NCI-H2227 (cell line): ENCODE results near the gene GSTO2.

Experiments used
- DNase-seq: peaks from one replicate; lab custom pipeline; 2025; ENCODE audit not compliant: unreplicated experiment; lab: John Stamatoyannopoulos, UW

Gene GSTO2

GRCh38 chr10:104307576-104308438 is 38.8 kb downstream of the GSTO2 start:
- DNase-seq = no peak

DNA sequence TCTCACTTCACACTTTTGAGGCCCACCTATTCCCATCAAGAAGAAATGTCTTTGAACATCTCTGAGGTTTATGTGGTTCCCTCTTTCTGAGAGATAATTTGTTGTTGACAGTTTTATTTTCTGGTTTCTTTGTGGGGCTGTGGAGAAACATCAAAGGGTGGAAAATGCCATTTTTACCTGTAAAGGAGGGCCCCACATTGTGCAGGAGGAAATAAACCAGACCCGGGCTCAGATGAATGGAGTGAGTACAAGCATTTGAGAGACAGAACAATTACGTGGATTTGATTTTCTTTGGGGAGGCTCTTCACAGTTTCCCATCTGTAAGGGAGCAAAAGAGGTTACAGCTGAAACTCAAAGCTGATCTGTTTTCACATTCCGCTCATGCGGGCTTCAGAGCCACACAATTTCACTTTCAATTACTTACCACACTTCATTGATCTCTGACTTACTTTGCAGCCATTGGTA is 39.5 kb downstream of the GSTO2 start:
- no peak for DNase-seq

- DNase-seq = no peak
Observed at GRCh38 chr10:104309980-104310978, 41.3 kb downstream of the GSTO2 start.

- no peak for DNase-seq
Observed at GRCh38 chr10:104311184-104311720, 42.3 kb downstream of the GSTO2 start.

- no peak for DNase-seq
Observed at GRCh38 chr10:104314591-104315485, 45.9 kb downstream of the GSTO2 start.

DNA sequence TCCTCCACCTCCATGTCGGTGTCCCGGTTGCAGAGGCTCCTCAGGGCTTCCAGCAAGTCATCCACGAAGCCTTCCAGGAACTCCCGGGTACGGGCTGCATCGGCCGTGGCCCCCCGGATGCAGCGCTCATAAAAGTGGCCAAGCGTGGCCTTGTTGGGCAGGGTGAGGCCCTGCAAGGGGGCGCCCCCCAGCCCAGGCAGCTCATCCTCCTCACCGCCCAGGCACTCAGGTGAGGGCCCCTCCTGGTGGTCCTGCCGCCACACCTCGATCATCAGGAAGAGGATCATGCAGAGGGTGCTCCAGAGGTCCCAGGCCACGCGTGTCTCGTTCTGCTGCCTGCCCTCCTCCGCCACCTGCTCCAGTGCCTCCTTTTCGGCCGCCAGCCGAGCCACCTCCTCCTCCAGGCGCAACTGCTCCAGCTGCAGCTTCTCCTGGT is 46.5 kb downstream of the GSTO2 start:
- DNase-seq = no peak

- no peak for DNase-seq
Observed at GRCh38 chr10:104316321-104317099, 47.5 kb downstream of the GSTO2 start.

DNA sequence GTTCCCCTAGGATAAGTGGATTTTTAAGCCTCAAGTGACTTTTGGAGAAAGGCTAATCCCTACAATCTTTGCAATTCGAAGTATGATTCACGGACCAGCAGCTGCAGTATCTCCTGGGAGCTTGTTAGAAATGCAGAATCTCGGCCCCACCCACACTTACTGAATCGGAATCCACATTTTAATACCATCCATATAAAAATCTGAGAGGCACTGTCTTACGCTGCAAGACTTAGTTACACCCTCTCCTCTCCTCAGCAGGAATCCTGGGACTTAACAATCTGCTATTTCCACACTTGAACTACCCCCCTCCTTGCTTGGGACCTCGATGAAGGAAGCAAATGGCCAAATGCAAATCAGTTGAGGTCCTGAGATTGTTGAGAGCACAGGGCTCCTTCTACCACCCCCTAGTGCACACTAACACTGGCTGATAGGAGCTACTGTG is 48.3 kb downstream of the GSTO2 start:
- no peak for DNase-seq

- no peak for DNase-seq
Observed at GRCh38 chr10:104317726-104318299, 48.8 kb downstream of the GSTO2 start.

- no peak for DNase-seq
Observed at GRCh38 chr10:104318326-104318725, 49.3 kb downstream of the GSTO2 start.

DNA sequence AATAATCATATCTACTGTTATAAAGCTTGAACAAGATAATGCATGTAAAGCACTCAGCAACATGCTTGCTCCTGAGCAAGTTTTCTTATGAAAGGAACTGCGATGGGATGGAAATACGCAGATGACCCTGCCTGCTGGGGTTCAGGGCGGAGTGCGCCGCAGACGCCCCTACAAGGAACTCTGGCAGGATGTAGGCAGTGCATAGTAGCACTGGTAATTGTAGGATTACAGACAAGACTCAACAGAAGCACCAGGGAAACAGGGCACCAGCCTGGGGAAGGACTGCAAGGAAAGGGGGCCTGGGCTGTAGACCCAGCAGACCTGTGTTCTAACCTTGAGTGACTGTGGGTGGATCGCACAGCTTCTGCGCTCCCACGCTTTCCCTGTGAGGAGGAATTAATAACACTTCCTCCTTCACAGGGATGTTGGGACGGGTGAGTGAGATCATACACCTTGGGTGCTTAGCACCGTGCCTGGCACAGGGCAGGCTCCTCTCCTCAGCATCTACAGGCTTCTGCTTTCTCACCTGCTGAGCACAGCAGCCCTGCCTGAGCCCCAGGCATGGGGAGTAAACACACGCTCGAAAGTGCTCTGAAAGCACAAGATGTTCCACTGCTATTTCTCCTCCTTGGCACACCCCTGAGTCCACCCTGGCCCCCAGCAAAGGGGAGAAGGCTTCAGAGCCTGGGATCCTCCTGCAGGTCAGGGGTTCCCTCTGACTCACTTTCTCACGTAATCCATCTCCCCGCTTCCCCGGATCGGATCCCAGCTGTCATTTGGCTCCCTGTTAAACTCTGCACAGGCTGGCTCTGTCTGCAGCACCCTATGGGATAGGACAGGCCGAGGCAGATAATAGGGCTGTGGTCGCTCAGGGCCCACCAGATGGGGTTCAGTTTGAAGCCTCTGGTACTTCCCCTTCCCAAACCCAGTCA is 50.1 kb downstream of the GSTO2 start:
- DNase-seq = no peak

- no peak for DNase-seq
Observed at GRCh38 chr10:104321226-104321625, 52.2 kb downstream of the GSTO2 start.

DNA sequence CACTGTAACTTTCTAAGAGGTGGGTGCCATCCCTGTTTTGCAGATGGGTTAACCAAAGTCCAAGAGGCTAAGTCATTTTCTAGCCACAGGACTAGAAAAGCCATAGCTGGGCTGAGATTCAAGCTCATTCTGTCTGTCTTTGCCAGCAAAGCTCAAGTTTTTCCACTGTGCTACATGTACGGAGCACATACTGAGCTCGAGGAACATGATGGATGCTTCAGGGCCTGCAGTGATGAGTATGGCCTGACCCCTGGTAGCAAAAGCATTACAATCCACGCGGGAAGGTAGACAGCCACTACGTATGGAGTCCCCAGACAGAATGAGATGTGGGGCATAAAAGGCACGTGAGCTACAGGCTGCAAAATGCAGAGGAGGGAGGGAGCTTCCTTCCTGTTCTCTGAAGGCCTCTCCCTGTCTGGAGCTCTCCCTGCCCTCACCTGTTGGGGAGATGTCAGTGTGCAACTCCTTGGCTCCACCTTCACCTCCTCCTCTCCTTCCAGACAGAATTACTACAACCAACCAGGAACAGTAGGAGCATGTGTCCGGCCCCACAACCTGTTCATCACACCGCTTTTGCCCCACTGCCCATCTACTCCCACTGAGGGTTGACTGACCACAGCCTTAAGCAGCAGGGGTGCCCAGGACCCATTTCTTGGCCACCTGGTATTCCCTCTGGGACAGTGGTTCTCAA is 52.9 kb downstream of the GSTO2 start:
- no peak for DNase-seq

- DNase-seq = no peak
Observed at GRCh38 chr10:104322416-104322782, 53.4 kb downstream of the GSTO2 start.

GRCh38 chr10:104323085-104323484 is 54.1 kb downstream of the GSTO2 start:
- DNase-seq = no peak

GRCh38 chr10:104323760-104324201 is 54.8 kb downstream of the GSTO2 start:
- DNase-seq = no peak

- no peak for DNase-seq
Observed at GRCh38 chr10:104324221-104324686, 55.3 kb downstream of the GSTO2 start.
